Forelimb muscle (tissue), 1 donor: ENCODE data around the gene CHAF1A. TPM values are rescaled to one million over a fixed set of nuclear protein-coding genes. Genes with fewer than 3 reads are reported as not detected.

Source experiments
- DNase-seq: peaks from one replicate; pipeline ENCODE4 v3.0.0-alpha.2; 2013; ENCODE audit warnings: low read depth
- polyA plus RNA-seq: library from polyadenylated mRNA; unstranded; fragments of 120-200 nt; gene quantifications from one replicate; pipeline ENCODE4 v1.2.1, GENCODE V29; 2013; ENCODE audit not compliant: insufficient read length

The CHAF1A gene
- polyA plus RNA-seq, 1 donor: 11.1 TPM

- no peak for DNase-seq
Observed at GRCh38 chr19:4367336-4367723, 35.1 kb upstream of the CHAF1A start.

- DNase-seq: no peak
Observed at GRCh38 chr19:4367781-4368127, 34.7 kb upstream of the CHAF1A start.

GRCh38 chr19:4368128-4368820 lies 34.2 kb upstream of the CHAF1A start:
- DNase-seq: no peak

- no peak for DNase-seq
Observed at GRCh38 chr19:4369109-4369887, 33.1 kb upstream of the CHAF1A start.

- DNase-seq: no peak
Observed at GRCh38 chr19:4369888-4370260, 32.6 kb upstream of the CHAF1A start.

- no peak for DNase-seq
Observed at GRCh38 chr19:4370418-4371041, 31.9 kb upstream of the CHAF1A start.

- DNase-seq: no peak
Observed at GRCh38 chr19:4371247-4372164, 30.9 kb upstream of the CHAF1A start.

- DNase-seq: no peak
Observed at GRCh38 chr19:4372165-4373012, 30.1 kb upstream of the CHAF1A start.

GRCh38 chr19:4373013-4373367 lies 29.4 kb upstream of the CHAF1A start:
- DNase-seq: no peak

GRCh38 chr19:4373601-4374497 lies 28.6 kb upstream of the CHAF1A start:
- no peak for DNase-seq

GRCh38 chr19:4374498-4375163 lies 27.8 kb upstream of the CHAF1A start:
- no peak for DNase-seq

- no peak for DNase-seq
Observed at GRCh38 chr19:4375164-4376027, 27.0 kb upstream of the CHAF1A start.

GRCh38 chr19:4376028-4376670 lies 26.3 kb upstream of the CHAF1A start:
- no peak for DNase-seq

GRCh38 chr19:4376671-4376990 lies 25.8 kb upstream of the CHAF1A start:
- no peak for DNase-seq

- no peak for DNase-seq
Observed at GRCh38 chr19:4376991-4377781, 25.3 kb upstream of the CHAF1A start.

GRCh38 chr19:4378886-4379285 lies 23.6 kb upstream of the CHAF1A start:
- DNase-seq: no peak
